IPS DF 6.9 (cell line): ENCODE results near the gene FHDC1.

ENCODE experiments used
- DNase-seq: peaks from one replicate; pipeline ENCODE4 v3.0.0-alpha.2; 2013; ENCODE audit warnings: low read depth, low spot score
- H3K27ac ChIP-seq: one replicate; pipeline ENCODE4 v1.5.1; 2013; ENCODE audit warnings: low read length, control low read depth
- H3K27me3 ChIP-seq: 2 replicates; pipeline ENCODE4 v1.6.1; 2013; ENCODE audit warnings: mild to moderate bottlenecking, low read length; ENCODE audit not compliant: control insufficient read depth, insufficient read depth
- H3K36me3 ChIP-seq: 2 replicates; pipeline ENCODE4 v1.6.1; 2013; ENCODE audit warnings: low read length; ENCODE audit not compliant: control insufficient read depth, insufficient read depth
- H3K4me1 ChIP-seq: 2 replicates; pipeline ENCODE4 v1.6.1; 2013; ENCODE audit warnings: low read length; ENCODE audit not compliant: control insufficient read depth, insufficient read depth
- H3K4me3 ChIP-seq: 2 replicates; pipeline ENCODE4 v1.5.1; 2013; ENCODE audit warnings: mild to moderate bottlenecking, low read length
- H3K9me3 ChIP-seq: 2 replicates; pipeline ENCODE4 v1.6.1; 2013; ENCODE audit warnings: low read length, inconsistent platforms; ENCODE audit not compliant: control insufficient read depth, insufficient read depth
- WGBS: extraction: QIAGEN DNeasy Blood & Tissue Kit; methylation state at CpG from one replicate; pipeline ENCODE4 v1.1.7; 2013; ENCODE audit warnings: mixed read lengths, missing lambda C conversion rate; ENCODE audit not compliant: insufficient read length, insufficient coverage; 5-methylcytosine and 5-hydroxymethylcytosine counted together

Gene FHDC1

DNA sequence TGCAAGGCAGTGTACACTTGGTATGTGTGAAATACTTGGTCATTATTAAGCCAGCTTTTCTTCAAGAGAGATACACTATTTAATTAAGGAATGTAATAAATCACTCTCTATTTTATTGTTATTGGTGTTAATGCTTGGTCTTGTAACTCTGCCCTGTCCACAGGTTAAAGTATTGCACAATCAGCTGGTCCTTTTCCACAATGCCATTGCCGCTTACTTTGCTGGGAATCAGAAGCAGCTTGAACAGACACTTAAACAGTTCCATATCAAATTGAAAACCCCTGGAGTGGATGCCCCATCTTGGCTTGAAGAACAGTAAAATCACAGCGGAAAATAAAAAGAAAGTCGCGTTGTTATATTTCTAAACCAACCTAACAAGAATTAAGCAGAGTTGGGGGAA is 26.2 kb upstream of the FHDC1 start:
- H3K4me1 ChIP-seq = no peaks in the 10 kb centered on the region
- no peak overlapping the region for H3K27ac ChIP-seq
- DNase-seq = no peak
- no CpG with 5 or more reads among the region's 4 CpGs for WGBS
- H3K9me3 ChIP-seq = no peaks in the 10 kb centered on the region
- H3K27me3 ChIP-seq = no peaks in the 10 kb centered on the region
- no peaks in the 10 kb centered on the region for H3K36me3 ChIP-seq
- H3K4me3 ChIP-seq = no peak overlapping the region

DNA sequence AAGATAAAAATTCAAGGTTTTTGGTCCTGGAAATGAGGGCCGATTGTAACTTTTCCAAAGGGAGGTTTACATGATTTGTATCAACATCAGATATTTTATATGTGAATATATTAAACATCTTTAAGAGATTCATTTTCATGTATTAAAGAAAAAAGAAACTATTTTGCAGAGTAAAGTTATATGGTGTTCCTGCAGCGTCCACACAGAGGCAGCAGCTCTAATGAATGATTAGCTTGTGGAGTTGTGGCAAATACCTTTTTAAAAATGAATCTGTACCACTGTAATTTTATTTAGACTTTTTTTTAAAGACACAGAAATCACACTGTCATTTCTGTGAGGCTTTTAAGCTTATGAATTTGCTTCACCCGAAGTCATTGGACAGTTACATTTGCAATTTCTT is 25.6 kb upstream of the FHDC1 start:
- H3K4me1 ChIP-seq = no peaks in the 10 kb centered on the region
- H3K27ac ChIP-seq = no peak overlapping the region
- H3K36me3 ChIP-seq = no peaks in the 10 kb centered on the region
- WGBS = no CpG with 5 or more reads among the region's 3 CpGs
- no peaks in the 10 kb centered on the region for H3K9me3 ChIP-seq
- no peak for DNase-seq
- H3K27me3 ChIP-seq = no peaks in the 10 kb centered on the region
- H3K4me3 ChIP-seq = no peak overlapping the region

DNA sequence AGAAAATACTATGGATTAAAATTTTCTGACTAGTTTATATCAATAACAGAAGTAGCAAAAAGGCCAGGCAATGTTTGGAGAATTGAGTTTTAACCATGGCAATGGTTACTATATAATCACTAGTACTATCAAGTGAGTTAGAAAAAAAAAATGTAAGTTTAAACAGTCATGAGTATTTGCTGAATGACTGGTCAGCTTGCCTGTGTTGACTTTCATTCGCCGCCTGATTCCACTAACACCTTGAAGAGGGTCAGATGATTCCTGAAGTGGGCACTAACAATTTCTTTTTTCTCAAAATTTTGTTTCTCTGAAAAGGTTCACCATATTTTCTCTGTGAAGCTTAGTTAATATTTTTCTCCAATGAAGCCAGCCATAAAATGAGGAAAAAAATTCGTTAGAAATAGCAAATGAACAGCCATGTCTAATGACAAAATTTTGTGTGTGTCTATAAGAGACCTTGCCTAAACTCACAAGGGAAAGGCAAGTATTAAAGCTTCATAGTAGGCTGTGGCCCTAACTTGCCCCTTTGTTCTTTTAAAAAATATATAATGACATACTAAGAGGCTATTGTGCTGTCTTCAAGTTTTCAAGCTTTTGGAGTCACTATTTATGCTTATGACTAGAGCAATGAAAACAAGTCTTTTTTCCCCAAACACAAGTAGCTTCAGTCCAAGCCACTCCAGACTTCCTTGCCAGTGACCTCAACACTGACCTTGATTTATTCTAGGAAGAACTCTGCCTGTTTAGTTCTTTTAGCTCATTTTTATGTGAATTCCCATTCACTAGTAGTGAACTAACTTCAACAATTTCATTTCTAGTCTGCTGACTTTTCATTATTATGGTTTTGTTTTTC is 18.4 kb upstream of the FHDC1 start:
- no peaks in the 10 kb centered on the region for H3K27me3 ChIP-seq
- H3K4me3 ChIP-seq = no peak overlapping the region
- H3K4me1 ChIP-seq = no peaks in the 10 kb centered on the region
- WGBS = no CpG with 5 or more reads among the region's 3 CpGs
- H3K36me3 ChIP-seq = no peaks in the 10 kb centered on the region
- H3K9me3 ChIP-seq = no peaks in the 10 kb centered on the region
- DNase-seq = no peak
- no peak overlapping the region for H3K27ac ChIP-seq

DNA sequence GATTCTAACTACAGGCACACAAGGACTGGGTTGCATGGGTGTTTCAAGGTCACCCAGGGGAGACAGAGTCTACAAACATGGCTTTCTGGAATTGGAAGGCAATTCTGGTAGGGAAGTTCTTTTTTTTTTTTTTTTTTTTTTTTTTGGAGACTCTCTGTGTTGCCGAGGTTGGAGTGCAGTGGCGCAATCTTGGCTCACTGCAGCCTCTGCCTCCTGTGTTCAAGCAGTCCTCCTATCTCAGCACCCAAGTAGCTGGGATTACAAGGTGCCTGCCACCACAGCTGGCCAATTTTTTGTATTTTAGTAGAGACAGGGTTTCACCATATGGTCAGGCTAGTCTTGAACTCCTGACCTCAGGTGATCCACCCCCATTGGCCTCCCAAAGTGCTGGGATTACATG is 16.3 kb upstream of the FHDC1 start:
- DNase-seq = no peak
- WGBS = no CpG with 5 or more reads among the region's 2 CpGs
- Histone ChIP-seq H3K27ac (no peak overlapping the region), H3K9me3 (no peaks in the 10 kb centered on the region), H3K4me1 (no peaks in the 10 kb centered on the region), H3K27me3 (no peaks in the 10 kb centered on the region), H3K4me3 (no peak overlapping the region), H3K36me3 (no peaks in the 10 kb centered on the region)

DNA sequence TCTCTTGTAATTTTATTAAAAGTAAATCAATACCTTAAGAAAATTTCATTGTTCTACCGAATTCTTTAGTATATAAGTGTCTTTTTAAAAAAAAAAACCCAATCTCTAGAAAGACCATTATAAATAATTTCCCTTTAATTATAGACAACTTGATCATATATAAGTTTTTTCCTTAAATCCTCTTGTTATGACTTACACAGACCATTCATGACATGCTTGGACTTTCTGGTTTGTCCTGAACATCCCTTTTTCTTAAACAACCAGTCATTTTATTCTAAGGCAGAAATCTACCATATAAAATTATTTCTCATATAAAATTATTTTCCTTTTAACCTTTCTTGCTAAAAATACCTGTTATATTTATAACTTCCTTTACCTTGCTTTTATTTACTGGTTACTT is 15.4 kb upstream of the FHDC1 start:
- H3K9me3 ChIP-seq = no peaks in the 10 kb centered on the region
- no peaks in the 10 kb centered on the region; the same call in 1 of the 2 replicates for H3K4me1 ChIP-seq
- WGBS = no CpG with 5 or more reads among the region's 1 CpG
- no peaks in the 10 kb centered on the region for H3K36me3 ChIP-seq
- H3K4me3 ChIP-seq = no peak overlapping the region
- no peak for DNase-seq
- no peaks in the 10 kb centered on the region for H3K27me3 ChIP-seq
- no peak overlapping the region for H3K27ac ChIP-seq

DNA sequence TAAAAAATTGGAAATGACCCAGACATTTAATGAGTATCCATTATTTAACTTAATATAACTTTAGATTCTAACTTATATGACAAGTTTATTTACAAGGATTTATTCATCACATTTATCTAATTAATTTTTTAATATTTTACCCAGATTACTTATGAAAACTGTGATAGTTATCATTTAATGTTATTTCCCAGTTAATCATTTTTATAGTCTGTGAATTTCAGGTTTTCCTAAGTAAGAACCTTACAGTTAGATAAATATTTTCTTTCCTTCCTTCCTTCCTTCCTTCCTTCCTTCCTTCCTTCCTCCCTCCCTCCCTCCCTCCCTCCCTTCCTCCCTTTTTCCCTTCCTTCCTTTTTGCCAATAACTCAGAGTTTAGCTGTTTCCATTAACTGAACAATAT is 14.8 kb upstream of the FHDC1 start:
- Histone ChIP-seq H3K27me3 (no peaks in the 10 kb centered on the region), H3K36me3 (no peaks in the 10 kb centered on the region), H3K27ac (no peak overlapping the region), H3K4me3 (no peak overlapping the region), H3K9me3 (no peaks in the 10 kb centered on the region), H3K4me1 (no peaks in the 10 kb centered on the region; the same call in 1 of the 2 replicates)
- no peak for DNase-seq

DNA sequence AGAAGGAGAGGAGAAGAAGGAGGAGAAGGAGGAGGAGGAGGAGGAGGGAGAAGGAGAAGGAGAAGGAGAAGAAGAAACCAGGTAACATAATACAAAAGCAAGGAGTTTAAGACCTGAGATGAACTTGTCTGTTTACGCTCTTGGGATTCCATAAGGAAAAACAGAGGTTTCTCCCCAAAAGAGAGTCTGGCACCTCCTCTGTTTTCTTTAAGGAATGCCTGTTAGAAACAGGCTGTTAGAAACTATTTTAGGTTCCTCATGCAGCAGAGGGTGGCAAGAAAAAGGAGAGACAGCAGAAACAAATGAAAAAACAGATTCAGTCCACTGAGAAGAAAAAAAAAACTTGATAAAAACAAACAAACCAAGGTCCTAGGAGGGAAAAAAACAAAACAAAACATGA is 10.3 kb upstream of the FHDC1 start:
- no peak overlapping the region for H3K4me3 ChIP-seq
- H3K4me1 ChIP-seq = peaks cover 7% of the 10 kb centered on the region; the same call in 1 of the 2 replicates
- H3K9me3 ChIP-seq = no peaks in the 10 kb centered on the region
- H3K36me3 ChIP-seq = no peaks in the 10 kb centered on the region
- no CpG with 5 or more reads among the region's 1 CpG for WGBS
- no peaks in the 10 kb centered on the region for H3K27me3 ChIP-seq
- no peak for DNase-seq
- no peak overlapping the region for H3K27ac ChIP-seq

DNA sequence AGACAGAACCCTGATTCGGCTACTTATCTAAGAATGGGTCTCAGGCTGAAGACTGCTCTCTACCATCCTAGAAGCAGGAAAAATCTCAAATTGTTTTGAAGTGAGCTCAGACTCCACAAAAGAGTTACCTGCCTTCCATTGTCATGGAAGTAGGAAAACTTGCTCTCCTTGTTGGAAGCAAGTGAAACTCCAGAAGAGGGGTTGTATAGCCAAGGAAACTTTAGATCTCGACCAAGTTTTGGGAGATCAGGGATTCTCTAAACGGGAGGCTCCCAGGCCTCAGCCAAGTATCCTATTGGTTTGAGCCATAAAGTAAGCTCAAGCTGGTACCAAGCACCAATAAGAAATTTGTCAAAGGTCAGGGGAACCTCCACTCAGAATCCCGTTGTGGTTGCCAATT is 9.2 kb upstream of the FHDC1 start:
- Histone ChIP-seq H3K9me3 (no peaks in the 10 kb centered on the region), H3K36me3 (no peaks in the 10 kb centered on the region), H3K4me3 (no peak overlapping the region), H3K27me3 (no peaks in the 10 kb centered on the region), H3K27ac (no peak overlapping the region), H3K4me1 (peaks cover 7% of the 10 kb centered on the region; the same call in 1 of the 2 replicates)
- WGBS = no CpG with 5 or more reads among the region's 4 CpGs
- DNase-seq = no peak

DNA sequence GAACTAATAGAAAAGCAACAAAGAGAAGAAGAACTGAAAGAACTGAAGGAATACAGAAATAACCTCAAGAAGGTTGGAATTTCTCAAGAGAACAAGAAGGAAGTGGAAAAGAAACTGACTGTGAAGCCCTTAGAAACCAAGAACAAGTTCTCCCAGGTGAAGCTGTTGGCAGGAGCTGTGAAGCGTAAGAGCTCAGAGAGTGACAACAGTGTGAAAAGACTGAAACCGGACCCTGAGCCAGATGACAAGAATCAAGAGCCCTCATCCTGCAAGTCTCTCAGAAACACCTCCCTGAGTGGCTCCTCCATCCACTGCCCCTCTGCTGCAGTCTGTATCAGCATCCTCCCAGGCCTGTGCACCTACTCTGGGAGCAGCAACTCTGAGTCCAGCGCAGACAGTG is 8.4 kb upstream of the FHDC1 start:
- Histone ChIP-seq H3K27me3 (no peaks in the 10 kb centered on the region), H3K4me3 (no peak overlapping the region), H3K4me1 (peaks cover 7% of the 10 kb centered on the region; the same call in 1 of the 2 replicates), H3K27ac (no peak overlapping the region), H3K36me3 (no peaks in the 10 kb centered on the region), H3K9me3 (no peaks in the 10 kb centered on the region)
- no peak for DNase-seq
- no CpG with 5 or more reads among the region's 3 CpGs for WGBS

DNA sequence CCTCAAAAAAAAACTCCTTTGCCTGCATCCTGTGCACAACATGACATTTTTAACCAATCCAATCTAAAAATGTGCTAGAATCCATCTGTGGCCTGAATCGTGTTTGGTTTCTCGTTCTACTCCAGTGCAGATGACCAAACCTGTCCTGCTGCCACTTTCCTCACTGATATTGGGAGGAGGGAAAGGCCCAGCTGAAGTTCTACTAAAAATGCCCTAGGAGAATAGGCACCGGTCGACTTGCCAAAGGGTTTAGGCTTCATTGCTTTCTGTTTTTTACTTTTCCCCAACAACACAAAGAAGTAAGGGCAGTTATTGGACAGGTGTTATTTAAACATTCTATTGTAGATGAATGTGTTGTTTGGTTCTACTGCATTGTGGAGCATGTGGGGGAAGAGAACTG is 7.8 kb upstream of the FHDC1 start:
- H3K4me3 ChIP-seq = no peak overlapping the region
- H3K27me3 ChIP-seq = no peaks in the 10 kb centered on the region
- H3K27ac ChIP-seq = no peak overlapping the region
- H3K9me3 ChIP-seq = no peaks in the 10 kb centered on the region
- H3K4me1 ChIP-seq = peaks cover 7% of the 10 kb centered on the region; the same call in 1 of the 2 replicates
- no peak for DNase-seq
- no peaks in the 10 kb centered on the region for H3K36me3 ChIP-seq
- WGBS = no CpG with 5 or more reads among the region's 4 CpGs

DNA sequence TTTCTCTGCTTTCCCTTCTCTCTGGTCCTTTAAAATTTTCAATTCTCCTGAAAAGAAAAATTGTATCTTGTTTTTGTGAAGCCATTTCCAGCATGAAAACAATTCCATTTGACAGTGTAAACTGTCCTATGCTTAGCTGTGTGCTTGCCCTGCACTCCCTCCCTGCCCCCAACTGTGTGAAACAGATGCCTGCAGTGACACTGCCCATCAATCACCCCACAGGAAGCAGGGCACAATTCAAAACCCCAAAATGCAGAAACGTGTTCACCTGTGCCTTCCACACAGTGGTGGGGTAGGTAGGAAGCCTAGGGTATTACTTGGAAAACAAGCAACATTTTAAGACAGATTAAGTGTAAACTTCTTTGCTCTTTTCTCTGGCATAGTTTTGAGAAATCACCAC is 6.2 kb upstream of the FHDC1 start:
- peaks cover 10% of the 10 kb centered on the region; the same call in 1 of the 2 replicates for H3K4me1 ChIP-seq
- H3K4me3 ChIP-seq = no peak overlapping the region
- no peak overlapping the region for H3K27ac ChIP-seq
- no peak for DNase-seq
- H3K27me3 ChIP-seq = no peaks in the 10 kb centered on the region
- H3K9me3 ChIP-seq = no peaks in the 10 kb centered on the region
- no peaks in the 10 kb centered on the region for H3K36me3 ChIP-seq
- WGBS = no CpG with 5 or more reads among the region's 1 CpG
